NCI-H2227 (cell line): Measurements from ENCODE around the gene SF3B3.

ENCODE experiments used
- DNase-seq: peaks from one replicate; lab custom pipeline; 2025; ENCODE audit not compliant: unreplicated experiment; lab: John Stamatoyannopoulos, UW

Gene SF3B3

DNA sequence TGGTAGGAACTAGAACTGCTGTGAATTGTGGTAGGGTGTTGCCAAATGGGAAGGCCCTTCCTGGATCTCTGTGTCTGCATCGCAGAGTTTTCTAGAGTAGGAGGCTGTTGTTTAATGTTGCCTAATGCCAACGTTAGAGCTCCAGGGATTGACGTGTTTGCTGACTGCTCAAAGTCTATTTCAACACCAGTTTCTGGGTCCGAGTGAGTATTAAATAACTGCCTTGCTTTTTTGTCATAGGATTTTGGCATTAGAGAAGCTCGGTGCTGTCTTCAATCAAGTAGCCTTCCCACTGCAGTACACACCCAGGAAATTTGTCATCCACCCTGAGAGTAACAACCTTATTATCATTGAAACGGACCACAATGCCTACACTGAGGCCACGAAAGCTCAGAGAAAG lies 40.0 kb downstream of the SF3B3 start:
- no peak for DNase-seq

DNA sequence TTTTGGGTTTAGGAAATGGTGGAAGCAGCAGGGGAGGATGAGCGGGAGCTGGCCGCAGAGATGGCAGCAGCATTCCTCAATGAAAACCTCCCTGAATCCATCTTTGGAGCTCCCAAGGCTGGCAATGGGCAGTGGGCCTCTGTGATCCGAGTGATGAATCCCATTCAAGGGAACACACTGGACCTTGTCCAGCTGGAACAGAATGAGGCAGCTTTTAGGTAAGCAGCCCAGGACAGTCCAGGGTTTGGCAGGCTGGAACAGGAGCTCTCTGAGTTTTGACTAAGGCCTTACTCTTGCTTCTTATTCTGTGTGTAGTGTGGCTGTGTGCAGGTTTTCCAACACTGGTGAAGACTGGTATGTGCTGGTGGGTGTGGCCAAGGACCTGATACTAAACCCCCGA lies 41.4 kb downstream of the SF3B3 start:
- no peak for DNase-seq

DNA sequence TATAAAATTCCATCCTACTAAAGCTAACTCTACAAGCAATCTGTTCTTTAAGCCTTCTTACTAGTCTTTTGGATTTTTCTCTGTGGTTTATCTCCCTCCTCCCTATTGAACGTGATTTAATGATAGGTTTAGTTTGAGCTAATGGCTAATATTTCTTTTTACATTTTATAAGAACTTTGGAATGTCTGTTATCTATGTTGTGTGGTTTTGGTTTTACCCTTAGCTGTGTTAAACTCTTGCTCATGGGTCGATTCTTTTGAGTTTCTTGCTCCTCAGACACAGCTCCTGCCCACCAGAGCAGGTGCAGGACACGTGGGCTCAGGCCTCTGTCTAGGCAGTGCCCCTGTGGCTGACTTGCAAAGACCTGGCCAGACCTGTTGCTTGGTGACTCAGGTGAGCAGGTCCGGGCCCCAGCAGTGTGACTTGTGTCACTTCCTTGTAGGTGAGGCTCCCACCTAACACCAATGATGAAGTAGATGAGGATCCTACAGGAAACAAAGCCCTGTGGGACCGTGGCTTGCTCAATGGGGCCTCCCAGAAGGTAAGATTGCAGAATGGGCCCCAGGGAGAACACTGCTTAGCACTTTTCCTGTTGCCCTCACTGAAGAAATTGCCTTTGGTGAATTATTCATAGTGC lies 45.1 kb downstream of the SF3B3 start:
- DNase-seq, result no peak

DNA sequence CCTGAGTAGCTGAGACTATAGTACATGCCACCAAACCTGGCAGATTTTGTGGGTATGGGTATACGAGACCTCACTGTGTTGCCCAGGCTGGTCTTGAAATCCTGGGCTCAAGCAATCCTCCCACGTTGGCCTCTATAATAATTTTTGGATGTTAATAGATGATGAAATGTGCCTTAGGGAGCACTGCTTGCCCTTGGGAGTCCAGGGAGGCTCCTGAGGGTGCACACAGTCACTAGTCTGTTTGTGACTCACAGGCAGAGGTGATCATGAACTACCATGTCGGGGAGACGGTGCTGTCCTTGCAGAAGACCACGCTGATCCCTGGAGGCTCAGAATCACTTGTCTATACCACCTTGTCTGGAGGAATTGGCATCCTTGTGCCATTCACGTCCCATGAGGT lies 46.1 kb downstream of the SF3B3 start:
- DNase-seq, result no peak

DNA sequence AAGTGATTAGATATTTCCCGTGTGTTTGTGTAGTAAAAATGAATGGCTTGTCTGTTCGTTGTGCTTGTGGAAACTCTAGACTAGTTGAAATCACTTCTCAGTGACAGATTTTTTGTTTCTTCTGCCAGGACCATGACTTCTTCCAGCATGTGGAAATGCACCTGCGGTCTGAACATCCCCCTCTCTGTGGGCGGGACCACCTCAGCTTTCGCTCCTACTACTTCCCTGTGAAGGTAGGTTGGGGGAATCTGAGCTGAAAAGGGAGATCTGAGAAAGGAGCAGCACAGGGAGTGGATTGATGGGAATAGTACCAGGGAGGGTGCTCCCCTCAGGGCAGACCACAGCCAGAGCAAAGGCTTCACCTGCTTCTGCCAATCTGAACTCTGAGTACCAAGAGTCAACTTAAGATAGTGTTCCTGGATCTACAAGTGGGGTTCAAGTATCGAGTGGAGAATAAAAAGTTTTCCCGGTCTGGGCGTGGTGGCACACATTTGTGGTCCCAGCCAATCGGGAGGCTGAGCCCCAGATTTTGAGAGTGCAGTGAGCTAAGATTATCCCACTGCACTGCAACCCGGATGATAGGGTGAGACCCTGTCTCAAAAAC lies 47.5 kb downstream of the SF3B3 start:
- DNase-seq, result no peak

DNA sequence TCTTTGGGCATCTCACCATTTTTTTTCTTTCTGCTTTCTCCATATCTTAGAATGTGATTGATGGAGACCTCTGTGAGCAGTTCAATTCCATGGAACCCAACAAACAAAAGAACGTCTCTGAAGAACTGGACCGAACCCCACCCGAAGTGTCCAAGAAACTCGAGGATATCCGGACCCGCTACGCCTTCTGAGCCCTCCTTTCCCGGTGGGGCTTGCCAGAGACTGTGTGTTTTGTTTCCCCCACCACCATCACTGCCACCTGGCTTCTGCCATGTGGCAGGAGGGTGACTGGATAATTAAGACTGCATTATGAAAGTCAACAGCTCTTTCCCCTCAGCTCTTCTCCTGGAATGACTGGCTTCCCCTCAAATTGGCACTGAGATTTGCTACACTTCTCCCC lies 48.0 kb downstream of the SF3B3 start:
- no peak for DNase-seq

DNA sequence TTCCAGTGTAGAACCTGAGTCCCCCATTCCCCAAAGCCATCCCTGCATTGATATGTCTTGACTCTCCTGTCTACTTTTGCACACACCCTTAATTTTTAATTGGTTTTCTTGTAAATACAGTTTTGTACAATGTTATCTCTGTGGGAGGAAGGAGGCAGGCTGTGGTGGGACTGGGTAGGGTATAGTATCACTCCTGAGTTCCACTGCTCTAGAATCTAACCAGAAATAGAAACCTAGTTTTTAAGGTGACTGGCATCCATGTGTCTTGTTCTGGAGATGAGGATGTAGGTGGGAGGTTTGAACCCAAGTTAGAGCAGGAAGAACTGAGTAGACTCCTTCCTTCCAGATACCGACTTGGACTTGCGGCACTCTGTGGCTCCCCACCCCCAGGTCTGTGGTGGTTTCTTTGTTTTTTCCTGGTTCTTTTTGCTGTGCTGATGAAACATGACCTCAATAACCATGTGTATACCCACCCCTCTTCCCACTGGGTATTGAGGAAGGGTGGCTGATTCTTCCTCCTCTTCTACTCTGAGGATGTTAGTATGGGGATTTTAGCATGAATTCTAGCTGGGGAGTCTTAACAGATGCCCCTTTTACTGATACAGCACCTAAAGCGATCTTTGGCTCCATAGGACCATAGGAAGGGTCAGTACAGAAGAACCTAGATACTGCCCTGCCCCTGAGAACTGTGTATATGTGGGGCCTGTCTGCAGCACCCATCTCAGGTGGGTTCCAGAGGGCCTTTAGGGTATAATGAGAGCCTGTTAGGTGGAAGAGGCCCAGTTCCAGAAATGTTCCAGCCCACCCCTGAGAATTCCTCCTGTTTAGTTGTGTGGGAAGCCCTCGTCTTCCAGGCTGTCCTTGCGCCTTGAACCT lies 48.7 kb downstream of the SF3B3 start:
- DNase-seq, result no peak

DNA sequence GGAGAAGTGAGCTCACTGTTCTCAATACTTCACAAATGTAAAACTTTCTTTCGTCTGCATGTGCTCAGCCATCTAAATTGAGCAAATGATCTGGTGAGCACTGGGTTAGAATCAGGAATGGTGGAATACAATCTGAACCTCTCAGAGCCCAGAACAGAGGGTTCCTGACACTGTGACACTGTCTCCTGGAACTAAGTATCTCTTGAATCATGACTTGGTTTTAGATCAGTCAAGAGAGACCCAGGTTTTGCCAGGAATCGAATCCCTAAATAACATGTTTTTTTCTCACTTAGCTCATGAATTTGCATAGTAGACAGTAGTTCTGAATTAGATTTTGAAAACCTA lies 49.3 kb downstream of the SF3B3 start:
- DNase-seq, result no peak

DNA sequence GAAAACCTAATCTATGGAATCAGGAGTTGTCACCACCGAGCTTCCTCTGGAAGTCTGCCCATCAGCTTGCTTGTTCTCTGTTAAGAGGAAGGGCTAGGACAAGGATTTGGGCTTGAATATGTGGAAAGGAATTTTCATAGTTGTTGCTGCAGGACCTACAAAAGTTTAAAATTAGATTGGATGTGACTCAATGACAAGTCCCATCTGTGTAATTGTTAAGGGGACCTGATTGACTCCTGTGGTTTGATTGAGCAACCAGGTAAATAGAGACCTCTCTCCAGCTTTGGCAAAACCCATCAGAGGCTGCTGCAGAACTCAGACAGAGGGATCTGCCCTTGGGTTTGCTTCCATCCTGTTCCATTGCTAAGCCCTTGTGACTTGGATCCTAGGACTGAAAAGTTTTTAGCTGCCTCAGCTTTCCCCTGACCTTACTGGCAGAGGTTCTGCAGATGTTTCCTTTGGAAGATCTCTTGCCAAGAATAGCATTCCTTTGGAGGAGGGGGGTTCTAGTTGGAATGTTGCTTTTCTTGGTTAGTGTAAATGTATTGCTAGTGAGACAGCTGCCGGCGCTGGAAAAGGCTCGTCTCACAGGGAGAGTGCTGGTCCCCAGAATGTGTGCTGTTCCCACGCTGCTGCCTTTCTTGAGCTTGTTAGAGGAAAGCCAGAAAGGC lies 50.0 kb downstream of the SF3B3 start:
- no peak for DNase-seq

DNA sequence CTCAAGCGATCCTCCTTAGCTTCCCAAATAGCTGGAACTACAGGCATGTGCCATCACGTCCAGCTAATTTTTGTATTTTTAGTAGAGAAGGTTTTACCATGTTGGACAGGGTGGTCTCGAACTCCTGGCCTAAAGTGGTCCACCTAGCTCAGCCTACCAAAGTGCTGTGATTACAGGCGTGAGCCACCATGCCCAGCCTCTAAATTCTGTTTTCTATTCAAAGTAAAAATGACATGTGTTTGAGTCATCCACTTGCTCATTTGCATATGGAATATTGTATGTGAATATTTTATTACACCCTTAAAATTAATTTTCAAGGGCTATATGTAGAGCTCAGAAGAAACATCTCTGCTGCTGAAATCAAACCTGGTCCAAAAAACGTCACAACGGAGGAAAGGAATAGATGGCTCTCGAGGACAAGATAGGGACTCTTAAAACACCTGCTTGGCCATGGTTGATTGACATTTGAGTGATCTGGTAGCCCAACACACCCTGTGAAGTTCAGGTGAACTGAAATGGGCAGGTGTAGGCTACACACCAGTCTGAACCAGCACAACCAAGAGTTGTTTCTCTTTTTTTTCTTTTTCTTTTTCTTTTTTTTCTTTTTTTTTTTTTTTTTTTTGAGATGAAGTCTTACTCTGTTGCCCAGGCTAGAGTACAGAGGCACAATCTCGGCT lies 51.1 kb downstream of the SF3B3 start:
- DNase-seq, result no peak

DNA sequence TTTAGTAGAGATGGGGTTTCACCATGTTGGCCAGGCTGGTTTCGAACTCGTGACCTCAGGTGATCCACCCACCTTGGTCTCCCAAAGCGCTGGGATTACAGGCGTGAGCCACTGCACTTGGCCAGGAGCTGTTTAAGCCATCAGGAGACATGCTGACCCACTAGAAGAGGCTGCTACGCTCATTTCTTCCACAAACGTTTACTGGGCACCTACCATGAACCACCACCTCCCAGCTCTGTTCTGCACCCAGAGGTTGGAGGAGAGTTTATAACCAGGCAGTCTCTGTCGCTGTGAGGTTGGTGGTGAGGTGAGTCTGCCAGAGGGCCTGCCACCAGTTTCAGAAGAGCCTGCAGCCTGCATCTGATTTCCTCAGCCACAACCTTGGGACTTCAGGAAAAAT lies 51.8 kb downstream of the SF3B3 start:
- DNase-seq, result no peak

DNA sequence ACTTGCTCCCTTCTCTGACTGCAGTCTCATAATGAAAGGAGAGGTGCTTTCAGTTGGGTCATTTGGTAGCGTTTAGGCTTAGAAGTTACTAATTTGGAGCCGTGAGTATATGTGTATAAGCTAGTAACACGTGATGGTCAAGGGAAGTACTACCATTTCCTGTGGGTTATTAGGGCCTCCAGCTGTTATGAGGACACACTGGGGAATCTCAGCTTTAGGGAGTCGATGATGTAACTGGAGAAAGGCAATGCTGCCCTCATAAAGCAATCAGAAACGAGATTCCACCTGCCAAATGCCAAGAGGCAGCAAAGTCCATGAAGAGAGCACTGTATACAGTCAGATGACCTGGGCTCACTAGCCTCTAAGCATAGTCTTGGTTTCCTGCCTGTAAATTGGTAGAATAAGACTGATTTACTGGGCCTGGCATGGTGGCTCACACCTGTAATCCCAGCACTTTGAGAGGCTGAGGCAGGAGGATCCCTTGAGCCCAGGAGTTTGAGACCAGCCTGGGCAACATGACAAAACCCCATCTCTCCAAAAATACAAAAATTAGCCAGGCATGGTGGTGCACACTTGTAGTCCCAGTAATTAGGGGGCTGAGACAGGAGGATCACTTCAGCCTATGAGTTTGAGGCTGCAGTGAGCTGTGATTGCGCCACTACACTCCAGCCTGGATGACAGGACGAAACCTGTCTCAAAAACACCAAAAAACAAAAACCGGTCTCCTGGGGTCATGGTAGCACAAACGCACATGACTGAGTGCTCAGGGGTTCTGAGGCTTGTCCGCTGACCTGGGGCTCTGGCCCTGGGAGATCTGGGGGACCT lies 53.0 kb downstream of the SF3B3 start:
- no peak for DNase-seq

DNA sequence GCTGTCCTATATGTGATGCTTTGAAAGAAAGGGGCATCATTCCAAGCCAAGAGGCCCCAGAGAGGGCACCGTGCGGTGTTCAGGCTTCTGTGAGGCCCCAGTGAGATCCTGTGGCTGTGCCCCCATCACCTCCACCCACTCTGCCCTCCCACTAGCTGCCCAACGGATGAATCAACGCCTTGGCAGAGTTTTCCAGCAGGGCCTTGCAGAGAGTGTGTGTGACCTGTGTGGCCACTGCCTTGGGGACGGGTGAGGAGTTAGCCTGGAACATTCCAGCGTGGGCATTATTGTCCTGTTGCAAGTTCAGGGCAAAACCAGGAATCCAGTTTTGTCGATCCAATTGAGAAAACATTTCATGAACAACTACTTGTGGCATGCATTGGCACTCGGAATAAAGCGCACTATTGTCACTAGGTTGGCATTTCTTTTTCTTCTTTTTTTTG lies 53.7 kb downstream of the SF3B3 start:
- no peak for DNase-seq

DNA sequence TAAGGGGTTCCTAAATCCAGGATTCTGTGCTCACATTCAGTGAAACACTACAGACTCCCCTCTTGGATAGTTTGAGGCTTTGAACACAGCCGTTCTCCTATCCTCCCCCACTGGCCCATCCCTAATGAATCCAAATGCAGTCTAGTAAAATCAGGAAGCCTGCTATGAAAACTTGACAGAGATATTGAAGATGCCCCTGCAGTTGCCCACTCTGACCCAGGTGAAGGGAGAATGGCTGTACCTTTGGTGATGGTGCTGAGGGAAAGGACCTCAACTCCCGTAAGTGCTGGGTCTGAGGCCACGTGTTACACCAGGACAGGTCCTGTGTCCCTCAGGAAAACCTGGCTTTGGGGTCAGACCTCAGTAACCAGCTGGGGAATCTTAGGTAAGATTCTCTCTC lies 54.4 kb downstream of the SF3B3 start:
- DNase-seq, result no peak

DNA sequence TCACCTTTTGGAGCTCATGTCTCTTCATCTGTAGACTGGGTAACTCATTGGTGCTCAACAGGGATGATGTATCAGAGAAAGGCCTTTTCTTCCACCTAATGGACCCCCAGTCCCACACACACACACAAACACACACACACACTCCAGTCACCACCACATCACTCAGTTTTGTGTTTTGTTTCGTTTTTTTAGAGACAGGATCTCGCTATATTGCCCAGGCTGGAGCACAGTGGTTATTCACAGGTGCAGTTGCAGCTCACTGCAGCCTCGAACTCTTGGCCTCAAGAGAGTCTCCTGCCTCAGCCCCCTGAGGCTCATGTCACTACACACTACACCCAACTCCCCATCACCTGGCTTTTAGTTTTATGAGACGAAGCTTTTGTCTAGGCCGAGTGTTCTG lies 55.6 kb downstream of the SF3B3 start:
- DNase-seq, result no peak

DNA sequence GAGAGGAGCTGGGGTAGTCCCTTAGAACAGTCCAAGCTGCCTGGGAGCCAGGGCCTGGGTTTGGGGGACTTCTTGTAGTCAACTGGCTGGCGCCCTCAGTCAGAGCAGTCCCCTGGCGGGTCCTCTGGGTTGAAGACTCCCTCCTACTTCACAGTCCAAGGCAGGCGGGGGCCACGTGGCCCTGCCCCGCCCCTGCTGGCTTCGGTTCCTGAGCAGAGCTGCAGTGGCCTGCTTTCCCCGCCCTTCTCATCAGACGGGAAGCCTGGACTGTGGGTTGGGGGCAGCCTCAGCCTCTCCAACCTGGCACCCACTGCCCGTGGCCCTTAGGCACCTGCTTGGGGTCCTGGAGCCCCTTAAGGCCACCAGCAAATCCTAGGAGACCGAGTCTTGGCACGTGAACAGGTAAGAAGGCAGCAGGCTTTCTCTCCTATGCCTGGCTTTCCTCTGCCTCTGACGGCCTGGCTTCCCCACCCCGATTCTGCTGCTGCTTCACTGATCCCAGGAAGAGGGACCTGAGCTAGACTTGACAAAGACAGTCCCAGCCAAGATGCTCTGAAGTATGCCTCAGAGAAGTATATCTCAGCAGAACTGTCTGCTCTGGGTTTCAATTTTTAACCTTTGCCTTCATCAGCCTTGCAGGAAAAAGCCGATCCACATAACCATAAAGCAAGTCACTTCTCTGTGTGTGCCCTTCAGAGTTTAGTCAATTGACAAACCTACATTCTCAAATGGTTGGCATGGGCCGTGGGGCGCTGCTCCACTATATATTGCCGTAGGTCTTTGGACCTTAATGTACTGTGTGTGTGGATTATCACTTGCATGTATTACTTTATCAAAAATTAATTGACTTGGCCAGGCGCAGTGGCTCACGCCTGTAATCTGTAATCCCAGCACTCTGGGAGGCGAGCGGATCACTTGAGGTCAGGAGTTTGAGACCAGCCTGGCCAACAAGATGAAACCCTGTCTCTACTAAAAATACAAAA lies 56.3 kb downstream of the SF3B3 start:
- no peak for DNase-seq

DNA sequence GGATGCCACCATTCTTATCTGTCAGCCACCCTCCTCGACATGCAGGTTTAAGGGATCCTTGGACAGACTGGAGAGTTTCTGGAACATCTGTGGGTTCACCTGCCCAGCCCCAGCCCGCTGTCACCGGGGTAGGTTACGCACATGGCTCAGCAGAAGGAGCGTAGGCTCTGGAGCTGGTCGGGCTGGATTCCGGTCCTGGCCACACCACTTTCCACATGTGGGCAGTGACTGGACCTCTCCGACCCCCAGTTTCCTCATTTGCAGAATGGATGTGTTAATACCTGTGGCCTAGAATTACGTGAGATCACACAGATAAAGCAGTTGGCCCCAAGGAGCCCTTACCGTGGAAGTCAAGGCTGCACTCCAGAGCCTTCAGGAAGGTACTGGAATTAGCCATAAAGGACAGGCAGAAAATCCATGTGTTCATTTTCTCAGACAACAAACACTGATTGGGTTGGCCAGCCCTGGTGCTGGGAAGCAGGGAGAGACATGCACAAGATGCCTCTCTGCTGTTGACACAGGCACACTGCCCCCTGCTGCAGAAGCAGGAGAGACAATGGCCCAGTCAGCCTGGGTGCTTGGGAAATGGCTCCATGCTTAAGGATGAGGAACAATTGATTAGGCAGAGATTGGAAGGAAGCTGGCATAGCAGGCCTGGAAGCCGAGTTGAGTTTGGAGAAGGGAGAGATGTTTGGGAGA lies 58.8 kb downstream of the SF3B3 start:
- DNase-seq, result peak; percentile 5

DNA sequence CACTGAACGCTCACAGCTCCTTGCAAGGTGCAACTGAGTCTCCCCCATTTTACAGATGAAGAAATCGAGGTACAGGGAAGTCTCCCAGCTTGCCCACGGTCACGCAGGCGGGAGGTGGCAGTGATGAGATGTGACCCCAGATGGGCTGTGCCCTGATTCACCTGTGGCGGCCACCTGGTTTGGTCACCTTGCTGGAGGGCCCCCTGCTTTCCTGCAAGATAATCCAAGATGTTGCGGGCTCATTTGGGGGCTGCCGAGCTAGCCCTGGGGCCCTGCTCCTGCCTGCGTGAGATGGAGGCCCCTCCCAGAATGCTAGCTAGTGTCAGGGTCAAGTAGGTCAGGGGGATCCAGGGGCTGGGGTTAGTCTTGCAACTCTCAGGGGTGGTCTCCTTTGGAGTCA lies 63.1 kb downstream of the SF3B3 start:
- no peak for DNase-seq

DNA sequence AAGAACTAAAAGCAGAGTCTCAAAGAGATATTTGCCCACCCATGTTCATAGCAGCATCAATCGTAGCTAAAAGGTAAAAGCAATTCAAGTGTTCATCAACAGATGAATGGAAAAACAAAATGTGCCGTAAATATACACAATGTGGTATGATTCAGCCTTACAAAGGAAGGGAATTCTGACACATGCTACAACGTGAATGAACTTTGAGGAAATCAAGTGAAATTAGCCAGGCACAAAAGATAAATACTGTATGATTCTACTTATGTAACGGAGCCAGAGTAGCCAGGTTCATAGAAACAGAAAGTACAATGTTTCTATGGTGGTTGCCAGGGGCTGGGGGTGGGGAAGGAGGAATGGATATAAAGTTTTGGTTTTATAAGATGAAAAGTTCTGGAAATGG lies 64.9 kb downstream of the SF3B3 start:
- DNase-seq, result no peak
